Amygdala (tissue), 56 donors: ENCODE data around the gene OTOF.

Source experiments
- DNase-seq, 56 donors: peaks; one replicate each; lab custom pipeline; 2025; lab: John Stamatoyannopoulos, UW

Gene OTOF

DNA sequence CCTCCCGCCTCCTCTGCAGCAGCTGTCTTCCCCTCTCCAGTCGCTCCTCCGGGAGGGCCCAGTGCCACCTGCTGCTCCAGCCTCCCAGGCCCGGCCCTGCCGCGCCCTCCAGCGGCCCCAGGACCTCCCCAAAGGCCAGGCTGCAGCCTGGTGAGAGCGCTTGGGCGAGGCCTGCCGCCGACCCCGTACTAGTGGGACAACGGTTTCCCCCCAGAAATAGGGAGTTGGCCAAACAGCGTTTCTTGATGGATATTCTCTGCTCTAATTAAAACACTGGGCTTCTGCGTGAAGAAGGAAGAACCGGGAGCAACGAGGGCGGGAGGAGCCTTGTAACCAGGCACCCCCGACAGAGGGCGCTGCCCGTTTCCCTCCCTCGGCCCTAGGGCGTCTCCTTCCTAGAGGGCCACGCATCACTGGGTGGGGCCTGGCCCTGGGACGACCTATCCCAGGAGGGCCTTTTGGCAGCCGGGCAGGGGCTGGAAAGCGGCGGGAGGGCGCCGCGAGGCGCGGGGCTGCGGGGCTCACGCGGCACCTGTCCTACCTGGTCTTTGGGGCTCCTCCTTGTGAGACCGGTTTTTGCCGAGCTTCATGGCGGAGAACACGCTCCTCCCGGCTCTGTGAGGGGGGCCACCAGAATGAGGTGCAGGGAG lies 25.4 kb upstream of the OTOF start:
- peak in 24 of 56 donors; percentile 13 to 65 (median 29) for DNase-seq

DNA sequence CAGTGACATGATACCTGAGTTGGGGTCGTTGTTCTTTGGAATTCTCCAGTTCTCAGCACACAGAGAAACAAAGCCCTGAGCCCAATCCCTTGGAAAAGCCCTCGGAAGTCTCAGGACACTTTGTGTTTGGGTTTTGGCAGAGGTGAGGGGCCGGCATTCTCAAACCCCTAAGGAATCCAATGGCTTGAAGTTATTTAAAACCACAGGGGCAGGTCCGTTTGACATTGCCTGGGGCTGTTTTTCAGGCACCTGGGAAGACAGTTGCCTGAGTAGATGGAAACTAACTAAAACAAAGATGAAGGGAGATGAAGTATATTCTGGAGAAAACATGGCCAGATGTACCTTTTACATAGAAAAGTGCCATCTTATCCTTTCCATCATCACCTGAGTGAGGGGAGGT lies 22.5 kb upstream of the OTOF start:
- no peak for DNase-seq

DNA sequence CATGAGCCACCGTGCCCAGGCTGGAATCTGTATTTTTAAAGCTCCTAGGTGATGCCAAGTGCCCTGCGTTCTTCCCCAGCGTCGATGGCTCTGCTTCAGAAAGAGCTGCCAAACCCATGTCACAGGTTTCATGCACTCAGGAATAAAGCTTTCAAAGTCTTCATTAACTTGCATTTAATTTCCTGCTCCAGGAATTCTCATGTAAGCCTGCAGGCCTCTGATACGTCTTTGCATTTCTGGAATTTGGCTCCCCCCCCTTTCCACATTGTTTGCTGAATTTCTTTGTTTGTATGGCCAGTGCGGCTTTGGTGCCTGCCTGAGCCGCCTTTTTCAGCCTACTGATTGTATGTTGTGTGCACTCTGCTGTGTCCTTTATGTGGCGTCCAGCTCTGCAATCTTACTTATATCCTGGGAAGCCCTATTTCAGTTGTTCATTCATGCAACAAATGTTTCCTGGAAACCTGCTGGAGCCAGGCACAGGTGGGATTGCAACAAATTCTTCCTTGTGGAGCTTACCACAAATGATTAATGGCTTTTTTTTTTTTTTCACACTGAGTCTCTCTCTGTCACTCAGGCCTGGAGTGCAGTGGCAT lies 17.9 kb upstream of the OTOF start:
- DNase-seq = no peak

DNA sequence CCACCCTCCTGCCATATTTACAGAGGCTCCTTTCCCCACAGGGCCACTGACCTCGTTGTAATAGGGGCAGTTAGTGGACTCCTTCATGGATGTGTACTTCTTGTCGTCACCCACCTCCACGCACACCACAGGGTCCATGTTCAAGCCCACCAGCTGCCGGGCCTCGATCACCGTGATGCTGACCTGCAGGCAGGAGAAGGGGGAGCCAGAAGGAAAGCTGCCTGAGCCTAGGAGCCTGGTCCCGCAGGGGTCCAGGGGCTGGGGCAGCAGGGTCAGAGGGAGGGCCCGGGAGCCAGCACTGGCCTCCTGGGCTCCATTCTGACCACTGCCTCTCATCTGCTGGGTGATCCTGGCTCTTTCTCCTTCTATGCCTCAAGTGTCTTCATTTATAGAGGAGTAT lies 17.0 kb upstream of the OTOF start:
- DNase-seq = no peak

DNA sequence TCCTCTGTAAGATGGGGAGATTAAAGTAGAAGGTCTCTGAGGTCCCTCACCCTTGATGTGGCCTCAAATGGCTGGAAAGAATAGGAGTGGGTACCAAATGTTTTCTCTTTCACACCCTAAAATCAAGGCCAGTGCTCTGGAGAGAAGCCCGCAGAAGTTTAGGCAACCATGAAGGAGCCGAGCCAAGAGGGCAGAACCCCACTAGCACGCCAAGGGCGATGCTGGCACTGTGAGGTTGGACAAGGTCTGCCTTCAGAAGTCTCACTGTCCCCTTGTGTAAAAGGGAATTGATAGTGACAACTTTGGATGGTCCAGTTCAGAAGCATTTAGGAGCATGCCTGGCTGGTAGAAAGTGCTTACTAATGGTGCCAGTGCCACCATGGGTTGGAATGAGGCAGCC lies 16.3 kb upstream of the OTOF start:
- no peak for DNase-seq

DNA sequence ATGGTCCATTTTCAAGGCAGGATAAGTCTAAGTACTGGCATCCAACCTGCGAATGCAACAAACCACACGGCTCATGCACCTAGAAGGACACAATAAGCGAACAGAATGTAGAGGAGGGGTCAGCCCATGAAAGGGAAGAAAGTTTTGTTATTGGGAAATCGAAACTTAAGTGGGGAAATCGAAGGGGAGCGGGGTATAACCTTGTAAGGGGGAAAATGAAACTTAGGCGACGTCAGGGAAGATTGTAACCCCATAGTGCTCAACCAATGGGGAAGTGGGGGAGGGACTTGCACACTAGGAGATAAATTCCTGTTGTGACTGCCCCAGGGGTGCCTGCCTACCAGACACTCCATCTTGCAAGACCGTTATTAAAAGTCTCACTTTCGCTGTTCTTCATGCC lies 15.6 kb upstream of the OTOF start:
- DNase-seq = no peak

DNA sequence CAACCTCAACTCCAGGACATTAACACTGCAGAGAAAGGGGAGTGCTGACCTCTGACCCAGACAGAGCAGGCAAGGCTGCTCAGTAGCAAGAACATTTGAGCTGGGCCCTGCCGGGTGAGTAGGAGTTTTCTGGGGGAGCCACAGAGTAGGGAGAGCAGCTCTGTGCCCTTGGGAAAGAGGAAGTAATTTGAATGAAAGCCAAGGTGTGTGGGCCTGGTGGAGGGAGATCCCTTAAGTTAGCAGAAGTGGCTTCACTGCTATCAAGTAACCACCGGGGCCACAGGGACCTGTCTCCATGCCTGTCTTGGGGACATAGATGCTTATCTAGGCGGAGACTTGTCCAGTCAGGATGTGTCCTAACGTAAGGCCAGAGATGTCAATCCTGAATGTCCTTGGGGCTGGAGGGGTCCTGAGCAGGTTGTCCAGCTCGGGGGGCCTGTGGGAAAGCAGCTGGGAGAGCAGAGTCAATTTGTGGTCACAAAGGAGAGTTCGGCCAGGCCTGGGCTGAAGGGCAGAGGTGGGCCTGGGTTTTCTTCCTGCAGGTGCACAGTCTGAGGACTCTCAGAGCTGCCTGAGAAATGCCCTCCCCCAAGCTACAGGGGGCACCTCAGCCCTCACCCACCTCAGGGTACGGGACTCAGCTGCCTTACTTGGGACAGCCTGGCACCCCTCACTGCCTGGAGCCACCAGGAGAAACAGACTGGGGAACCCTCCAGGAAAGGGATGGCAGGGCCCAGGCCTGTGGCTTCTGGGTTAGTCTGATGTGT lies 15.0 kb upstream of the OTOF start:
- DNase-seq = no peak

DNA sequence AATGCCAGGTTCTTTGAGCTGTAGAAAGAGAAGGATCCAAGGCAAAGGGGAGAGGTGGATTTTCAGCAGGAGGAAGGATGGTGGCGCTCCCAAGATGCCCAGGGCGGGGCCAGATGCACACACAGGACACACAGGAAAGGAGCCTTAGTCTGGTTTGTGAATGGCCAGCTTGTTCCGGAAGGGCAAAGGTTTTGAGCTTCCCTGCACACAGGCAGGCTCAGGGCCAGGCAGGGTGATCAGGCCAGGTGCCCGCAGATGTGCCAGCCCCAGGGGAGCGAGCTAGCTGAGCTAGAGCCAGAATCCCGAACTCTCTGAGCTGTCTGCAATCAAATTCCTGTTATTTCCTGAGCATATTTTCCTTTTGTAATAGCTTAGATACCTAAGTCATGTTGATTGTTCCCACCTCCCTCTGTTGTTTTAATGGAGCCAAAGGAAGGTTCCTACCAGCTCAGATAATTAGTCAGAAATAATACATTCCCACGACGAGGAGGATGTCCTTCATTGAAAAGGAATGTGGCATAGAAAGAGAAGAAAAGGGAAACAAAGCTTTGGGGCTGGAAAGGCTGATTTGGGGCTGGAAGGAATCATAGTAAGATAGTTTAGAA lies 13.7 kb upstream of the OTOF start:
- no peak for DNase-seq

DNA sequence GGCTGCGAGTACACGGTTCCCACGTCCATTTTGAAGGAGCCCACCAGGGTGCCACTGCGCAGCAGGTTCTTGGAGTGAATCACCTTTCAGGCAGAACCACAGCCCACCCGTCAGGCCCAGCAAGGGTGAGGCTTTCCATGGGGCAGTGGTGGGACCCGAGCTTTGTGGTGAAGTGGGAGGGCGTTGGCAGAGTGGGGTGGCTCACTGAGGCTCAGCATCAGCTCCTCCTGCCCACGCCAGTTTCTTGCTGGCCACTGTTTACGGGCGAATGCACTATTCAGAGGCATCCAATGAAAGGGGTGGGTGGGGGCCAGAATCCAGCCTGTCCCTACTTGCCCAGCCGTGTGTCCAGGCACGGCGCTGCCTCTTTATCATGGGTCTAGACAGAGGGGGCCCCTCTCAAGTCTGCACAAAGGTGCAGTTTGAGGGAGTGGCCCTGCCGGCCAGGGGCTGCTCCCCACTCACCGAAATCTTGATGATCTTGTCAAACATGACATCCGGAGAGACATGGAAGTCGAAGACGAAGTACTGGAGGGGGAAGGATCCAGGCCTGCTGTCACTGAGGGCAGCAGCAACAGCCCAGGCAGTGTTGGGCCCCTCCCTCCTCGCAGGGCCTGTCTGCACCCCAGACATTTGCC lies 11.4 kb upstream of the OTOF start:
- DNase-seq = peak in 1 of 56 donors; percentile 13

DNA sequence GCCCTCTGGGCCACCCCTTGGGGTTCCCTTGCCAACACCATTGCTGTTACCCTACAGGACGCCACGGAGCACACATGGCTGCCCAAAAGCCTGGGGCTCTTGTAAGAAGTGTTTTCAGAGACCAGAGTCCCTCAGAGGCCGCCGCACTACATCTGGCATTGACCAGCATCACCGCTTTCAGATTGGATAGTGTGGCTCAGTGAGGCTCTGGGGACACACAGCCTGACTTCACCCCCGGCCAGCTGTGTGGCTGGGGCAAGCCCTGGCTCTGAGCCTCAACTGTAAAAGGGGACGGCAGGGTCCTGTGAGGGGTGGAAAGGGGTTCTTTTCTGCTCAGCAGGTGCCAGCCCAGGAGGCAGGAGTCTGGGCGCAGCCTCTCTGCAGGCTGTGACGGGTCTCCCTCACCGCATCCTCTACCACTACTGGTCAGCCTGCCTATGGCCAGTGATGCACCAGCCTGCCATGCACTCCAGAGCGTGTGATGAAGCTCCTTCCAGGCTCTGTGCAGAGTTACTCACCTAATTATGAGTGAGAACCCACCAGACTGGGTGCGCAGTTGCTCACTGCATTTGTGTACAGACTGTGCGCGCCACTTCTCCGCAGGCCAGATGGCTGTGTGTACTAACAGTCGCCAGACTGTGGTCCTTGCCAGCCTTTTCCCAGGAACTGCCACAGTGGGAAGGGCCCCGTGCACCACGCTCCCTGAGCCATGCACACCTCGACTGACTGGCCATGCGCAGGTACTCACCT lies 10.7 kb upstream of the OTOF start:
- peak in 10 of 56 donors; percentile 0 to 38 (median 8) for DNase-seq

DNA sequence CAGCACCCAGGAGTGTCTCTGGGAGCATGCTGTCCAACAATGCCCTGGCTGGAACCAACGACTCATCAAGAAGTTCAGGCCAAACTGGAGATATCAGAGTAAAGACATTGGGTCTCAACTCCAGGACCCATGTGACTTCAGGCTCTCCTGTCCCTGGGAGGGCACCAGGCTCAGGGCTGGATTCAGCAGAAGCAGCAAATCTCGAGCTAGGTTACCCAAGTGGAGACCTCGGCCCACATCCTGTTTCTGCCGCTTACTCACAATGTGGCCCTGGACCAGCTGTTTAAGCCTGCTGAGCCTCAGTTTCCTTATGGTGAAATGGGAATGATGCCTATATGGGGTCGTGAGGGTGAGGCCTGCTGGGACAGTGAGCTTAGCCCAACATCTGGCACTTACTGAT lies 9.3 kb upstream of the OTOF start:
- no peak for DNase-seq

DNA sequence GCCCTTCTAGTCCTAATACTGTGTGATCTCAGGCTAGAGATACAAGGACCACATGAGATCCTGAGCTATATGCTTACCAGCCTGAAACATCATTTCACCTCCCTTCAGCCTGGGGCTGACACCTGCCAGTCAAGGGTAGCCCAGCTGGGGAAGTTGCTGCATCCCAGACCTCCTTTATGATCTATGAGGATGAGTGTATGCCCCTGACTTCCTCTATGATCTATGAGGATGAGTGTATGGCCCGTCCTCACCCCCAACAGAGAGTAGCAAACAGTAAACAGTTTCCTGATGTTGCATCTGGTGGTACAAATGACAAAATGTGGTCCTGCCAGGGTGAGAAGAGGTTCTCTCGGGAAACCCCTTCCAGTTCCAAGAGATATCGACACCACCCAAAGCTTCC lies 8.9 kb upstream of the OTOF start:
- no peak for DNase-seq

DNA sequence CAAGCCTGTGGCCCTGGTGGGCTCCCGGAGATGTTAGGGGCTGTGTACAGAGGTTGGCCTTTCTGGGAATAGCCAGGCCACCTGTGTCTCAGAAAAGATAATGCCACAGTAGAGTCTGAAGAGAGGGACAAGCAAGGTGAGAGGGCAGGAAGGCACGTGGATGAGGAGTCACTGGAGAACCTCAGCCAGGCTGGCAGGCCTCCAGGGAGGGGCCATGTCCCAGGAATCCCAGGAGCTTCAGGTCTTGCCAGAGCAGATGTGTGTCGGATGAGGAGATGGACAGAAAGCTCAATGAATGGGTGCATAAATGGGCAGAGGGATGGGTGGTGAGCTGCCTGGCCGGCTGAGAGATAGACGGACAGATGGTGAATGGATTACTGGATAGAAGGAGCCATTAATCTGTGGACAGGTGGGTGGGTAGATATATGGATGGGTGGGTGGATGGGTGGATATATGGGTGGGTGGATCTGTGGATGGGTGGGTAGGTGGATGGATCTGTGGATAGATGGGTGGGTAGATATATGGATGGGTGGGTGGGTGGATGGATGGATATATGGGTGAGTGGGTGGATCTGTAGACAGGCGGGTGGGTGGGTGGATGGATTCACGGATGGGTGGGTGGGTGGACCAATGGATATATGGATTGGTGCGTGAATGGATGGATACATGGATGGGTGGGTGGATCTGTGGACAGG lies 7.9 kb upstream of the OTOF start:
- no peak for DNase-seq

DNA sequence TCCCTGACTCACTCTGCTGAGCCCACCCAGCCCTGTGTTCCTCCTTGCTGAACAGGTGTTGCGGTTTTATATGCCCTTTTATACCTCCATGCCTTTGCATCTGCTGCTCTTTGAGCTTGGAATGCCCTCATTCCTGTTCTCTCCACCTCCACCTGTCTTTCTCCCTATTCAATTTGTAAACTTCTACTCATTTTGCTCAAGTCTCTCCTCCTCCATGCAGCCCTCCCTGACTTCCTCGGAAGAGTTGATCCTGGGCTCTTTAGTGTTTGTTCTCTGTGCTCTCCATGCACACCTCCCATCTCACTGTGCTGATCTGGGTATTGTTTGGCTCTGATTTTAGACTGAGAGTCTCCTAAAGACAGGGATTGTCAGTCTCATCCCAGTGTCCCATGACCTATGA lies 7.2 kb upstream of the OTOF start:
- no peak for DNase-seq

DNA sequence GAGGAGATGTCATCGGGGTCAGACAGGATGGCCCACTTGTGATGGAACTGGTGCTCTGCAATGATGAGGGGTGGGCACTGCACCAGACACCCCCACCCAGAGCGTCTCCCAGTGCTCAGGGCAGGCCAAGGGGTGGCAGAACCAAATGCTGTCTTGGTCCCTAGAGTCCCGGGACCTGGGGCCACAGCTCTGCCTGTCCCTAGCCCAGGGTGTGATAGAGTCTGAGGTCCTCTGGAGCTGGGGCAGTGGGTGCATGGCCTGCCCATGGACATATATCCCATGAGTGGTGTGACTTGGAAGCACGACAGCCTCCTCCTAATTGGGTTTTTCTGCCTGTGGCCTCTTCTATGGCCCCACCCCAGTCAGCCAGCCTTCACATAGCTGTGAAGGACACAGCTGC lies 6.7 kb upstream of the OTOF start:
- DNase-seq = no peak

DNA sequence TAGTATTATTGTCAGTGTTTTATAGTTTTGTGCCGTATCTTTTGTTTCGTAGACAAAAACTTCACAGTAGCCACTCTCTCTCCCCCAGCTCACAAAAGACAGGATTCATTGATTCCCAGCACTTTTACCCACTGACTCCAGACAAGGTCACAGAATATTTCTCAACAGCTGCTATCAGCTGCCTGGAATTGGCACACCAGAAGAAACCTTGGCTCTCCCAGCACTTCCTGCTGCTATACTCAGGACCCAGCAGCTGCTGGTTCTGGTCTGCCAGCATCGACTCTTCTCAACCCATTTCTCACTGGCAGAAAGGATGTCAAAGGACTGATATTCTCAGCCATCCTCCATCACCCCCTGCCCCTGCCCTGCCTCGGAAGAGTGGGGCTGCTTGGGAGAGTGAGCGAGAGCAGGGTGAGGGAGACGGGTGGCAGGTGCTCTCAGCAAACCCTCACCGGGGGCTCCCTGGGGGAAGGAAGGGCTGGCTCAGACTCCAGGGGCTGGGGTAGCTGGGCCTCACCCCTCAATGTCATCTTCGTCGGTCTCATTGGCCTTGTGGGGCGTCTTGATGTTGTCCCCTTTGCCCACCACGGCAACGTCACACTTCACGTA lies 6.1 kb upstream of the OTOF start:
- no peak for DNase-seq

DNA sequence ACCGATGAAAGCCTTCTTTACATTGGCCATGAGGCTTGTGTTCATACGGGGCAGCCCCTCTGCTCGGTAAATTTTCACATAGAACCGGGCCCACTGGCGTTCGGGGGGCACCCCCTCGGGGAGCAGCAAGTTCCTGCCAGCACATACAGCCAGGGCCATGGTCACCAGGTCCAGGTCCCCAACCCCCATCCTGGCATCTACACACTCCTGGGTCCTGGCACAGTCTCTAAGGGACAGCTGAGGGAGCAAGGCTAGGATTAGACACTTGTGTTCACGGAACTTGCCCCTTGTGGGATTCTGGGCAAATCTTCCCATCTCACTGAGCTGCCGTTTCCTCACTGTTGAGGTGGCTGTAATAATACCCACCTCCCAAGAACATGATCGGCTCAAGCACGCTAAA lies 5.6 kb upstream of the OTOF start:
- peak in 1 of 56 donors; percentile 10 for DNase-seq

DNA sequence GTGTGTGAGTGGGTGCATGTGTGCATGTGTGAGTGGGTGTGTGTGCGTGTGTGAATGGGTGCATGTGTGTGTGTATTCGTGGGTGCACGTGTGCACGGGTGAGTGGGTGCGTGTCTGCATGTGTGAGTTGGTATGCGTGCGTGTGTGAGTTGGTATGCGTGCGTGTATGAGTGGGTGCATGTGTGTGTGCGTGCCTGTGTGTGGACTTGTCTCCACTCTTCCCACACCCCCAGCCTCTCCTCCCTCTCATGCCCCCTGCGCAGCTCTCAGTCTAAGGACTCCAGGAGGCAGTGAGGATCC lies 5.1 kb upstream of the OTOF start:
- DNase-seq = no peak

DNA sequence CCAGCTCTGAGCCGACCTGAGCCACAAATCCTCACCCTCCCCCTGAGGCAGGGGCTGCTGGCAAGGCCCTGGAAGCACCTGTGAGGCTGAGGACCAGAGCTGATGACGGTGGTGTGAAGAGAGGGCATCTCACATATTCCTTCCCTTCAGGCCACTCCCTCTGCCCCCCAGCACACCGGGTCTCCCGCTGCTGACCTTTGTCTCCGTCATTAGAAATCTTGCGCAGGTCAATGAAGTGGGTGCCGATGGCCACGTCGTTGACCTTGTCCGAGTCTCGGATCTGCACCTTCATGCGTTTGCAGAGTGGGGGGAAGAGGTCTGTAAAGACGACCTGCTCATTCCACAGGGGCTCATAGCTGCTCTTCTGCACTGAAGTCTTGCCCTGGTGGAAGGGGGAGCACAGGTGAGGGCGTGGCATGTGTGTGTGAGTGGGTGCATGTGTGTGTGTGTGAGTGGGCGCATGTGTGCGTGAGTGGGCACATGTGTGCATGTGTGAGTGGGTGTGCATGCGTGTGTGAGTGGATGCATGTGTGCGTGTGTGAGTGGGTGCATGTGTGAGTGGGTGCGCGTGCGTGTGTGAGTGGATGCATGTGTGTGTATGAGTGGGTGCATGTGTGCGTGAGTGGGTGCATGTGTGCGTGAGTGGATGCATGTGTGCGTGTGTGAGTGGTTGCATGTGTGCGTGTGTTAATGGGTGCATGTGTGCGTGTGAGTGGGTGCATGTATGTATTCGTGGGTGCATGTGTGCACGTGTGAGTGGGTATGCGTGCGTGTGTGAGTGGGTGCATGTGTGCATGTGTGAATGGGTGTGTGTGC lies 4.5 kb upstream of the OTOF start:
- DNase-seq = no peak
